Measurements from ENCODE around the gene CNN3.

CNN3 gene

DNA sequence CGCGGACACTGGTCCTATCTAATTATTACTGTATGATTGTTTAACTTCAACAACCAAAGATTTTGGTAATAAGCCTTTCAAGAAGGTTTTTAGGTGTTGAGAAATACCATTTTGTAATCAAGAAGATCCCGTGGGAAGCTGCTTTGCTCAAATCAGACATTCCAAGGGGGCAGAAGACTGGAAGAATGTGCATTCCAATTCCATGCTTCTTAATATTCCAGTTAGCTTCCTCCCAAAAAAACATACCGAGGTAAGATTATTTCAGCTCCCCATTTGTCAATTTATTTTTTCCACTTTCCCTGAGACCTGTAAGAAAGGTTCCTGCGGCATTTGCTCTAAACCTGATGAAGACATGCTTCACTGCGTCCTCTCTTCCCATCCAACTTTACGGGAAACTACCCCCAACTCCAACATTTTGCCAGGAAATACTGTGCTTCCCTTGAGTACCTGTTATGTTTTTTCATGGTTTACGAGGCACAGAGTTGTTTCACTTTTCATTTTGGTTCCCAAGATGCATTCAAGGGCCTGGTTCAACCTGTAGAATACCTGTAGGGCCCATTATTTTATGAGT, 4.1 kb downstream of the CNN3 start:
- DNase-seq (ENCODE audit: low read depth in 3 of 3): no peak

- DNase-seq (ENCODE audit: low read depth in 3 of 3): no peak
Observed at GRCh38 chr1:94921977-94922376, 4.9 kb downstream of the CNN3 start.

DNA sequence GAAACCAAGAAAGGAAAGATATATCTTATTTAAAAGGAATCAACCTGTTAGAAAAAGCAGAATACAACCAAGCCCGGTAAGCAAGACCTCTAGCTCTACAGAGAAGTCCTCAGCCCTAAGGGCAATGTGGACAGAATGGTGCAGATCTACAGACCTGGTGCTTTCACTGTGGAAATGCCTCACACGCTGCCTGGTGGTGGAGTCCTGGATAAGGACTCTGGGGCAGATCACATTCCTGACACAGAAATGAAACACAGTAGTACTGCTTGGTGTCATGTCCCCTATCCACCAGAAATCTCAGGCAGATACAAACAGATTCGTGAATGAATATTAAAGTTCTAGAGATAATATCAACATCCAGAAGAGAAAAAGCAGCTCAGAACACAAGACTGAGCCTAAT, 6.8 kb downstream of the CNN3 start:
- DNase-seq (ENCODE audit: low read depth in 3 of 3): no peak

DNA sequence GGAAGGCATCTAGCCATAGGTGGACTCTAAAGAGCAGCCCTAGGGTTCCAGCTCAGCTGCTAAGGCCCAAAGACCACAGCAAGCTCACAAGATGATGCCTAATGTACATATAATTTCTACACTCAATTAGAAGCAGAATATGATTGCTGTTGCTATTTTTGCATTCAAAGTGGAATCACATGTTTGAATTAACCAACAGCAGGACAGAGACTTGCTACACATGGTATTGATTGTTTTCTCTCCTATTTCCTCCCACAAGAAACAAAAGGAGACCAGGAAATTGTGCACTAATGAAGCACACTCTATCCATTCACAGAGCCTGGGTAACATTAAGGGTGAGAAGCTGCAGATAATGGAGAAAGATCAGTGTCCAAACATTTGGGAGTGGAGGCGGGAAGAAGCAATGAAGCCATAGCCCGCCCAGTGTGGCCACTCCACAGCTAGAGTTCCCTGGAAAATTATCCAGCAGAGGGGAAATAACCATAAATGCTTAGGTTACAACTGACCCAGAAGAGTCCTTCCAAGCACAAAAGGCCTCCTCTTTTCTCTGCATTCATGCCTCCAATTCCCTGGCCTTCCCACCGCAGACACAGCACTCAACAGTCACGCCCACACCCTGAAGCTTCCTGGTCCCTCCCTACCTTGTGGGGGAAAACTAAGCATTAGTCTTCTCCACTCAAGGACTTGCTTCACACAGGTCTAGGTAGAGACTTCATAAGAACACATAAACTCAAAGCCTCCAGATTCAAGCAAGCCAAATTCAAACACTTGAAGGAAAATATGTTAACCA, 7.5 kb downstream of the CNN3 start:
- no peak for DNase-seq (ENCODE audit: low read depth in 3 of 3)

- no peak for DNase-seq (ENCODE audit: low read depth in 3 of 3)
Observed at GRCh38 chr1:94917251-94917650, 9.7 kb downstream of the CNN3 start.

DNA sequence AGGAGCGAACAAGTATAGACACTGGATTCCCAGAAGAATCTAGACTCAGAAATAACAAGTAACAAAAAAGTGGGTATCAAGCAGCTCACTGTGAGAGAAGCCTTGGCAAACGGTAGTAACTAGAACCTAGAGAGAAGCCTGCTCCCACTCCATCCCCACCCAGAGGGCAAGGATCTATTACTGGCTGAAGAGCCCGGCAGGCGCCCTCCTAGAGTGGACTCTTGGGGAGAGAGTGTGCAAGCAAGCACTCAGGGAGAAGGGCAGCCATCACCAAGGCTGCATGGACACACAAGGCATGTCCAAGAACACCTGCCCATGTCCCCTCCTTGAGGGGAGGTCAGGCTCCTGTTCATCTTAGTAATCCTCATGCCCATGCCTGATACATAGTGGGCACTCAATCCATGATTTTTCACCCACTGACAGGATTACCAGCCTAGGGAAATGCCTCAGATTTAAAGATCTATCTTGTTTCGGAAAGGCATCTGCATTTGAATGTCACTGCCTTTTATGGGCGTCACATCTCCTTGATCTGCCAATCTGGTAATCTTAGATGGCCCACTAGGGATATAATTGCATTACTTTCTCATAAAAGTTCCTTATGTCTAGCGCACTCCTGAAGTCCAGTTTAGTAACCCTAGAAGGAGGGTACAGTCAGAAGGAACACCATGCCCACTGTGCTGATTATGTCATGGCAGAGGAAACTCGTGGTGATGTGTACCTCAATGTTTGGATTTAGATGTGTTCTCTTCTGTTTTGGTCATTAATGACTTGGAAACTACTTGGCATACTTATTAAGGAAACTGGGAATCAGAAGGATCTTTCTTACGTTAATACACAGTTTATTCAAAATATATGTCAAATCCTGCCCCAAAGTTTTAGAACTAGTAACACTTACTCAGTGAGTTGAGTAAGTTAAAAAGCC, 14.4 kb downstream of the CNN3 start:
- no peak for DNase-seq (ENCODE audit: low read depth in 3 of 3)

DNA sequence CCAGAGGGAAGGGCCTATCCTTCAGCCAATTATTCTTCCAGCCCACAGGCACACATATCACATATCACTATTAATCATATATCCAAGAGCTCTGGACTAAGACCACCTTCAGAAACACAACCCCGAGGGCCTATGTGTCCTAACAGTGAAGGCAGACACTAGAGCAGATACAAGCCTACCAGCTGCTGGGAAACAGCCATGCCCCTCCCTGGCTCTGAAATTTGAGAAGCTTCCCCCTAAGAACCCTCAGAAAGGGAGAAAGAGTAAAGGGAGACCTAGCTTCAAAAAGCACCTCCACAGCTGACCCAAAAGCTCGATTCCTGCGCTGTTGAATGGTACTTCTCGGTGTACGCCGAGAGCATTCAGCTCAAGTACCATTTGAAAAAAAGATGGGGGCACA, 17.4 kb downstream of the CNN3 start:
- no peak for DNase-seq (ENCODE audit: low read depth in 3 of 3)

DNA sequence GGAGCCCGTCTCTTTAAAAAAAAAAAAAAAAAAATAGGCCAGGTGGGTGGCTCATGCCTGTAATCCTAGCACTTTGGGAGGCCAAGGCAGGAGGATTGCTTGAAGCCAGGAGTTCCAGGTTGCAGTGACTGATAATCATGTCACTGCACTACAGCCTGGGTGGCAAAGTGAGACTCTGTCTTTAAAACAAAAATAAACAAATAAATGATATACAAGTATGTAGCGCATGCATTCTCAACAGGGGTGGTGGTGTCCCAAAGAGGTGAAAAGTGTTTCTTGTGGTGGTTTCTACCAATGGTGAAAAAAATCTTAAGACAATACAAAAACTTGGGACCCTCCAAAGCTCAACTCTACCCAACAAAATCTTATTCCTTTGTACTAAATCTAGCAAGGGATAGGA, 17.9 kb downstream of the CNN3 start:
- no peak for DNase-seq (ENCODE audit: low read depth in 3 of 3)

DNA sequence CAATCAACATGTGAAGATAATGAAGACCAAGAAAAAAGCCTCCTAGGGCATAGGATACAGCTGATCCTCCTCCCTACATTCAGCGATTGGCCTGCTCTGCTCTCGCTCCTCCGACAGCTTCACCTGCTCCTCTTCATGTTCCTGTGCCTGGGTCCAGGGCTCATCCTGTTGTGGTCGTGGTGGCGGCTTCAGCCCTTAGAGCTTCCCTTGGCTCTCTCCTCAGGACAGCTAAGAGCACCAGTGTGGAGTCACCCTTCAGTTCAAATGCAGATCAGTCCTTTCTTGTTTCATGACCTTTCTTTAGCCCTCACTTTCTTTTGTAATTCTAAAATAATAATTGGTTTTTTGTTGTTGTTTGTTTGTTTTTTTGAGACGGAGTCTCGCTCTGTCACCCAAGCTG, 18.7 kb downstream of the CNN3 start:
- no peak for DNase-seq (ENCODE audit: low read depth in 3 of 3)

GRCh38 chr1:94907136-94907535, 19.8 kb downstream of the CNN3 start:
- no peak for DNase-seq (ENCODE audit: low read depth in 3 of 3)

DNA sequence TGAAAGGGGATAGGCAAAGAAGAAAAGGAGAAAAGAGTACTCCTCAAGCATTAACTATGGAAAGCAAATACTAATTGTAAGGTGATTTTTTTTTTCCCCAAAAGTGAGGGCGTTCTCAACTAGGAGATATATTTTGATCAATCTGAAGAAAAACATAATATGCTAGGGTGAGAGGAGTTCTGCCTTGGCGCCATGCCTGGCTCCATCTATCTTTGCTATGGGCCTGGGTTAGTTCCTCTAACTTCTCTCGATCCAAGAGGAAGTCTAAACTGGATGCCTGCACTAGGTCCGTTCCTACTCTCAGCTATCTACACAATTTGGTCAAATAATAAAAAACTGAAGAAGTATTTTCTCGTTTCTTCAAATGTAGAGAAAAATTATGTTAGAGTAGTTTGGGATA, 20.5 kb downstream of the CNN3 start:
- no peak for DNase-seq (ENCODE audit: low read depth in 3 of 3)

DNA sequence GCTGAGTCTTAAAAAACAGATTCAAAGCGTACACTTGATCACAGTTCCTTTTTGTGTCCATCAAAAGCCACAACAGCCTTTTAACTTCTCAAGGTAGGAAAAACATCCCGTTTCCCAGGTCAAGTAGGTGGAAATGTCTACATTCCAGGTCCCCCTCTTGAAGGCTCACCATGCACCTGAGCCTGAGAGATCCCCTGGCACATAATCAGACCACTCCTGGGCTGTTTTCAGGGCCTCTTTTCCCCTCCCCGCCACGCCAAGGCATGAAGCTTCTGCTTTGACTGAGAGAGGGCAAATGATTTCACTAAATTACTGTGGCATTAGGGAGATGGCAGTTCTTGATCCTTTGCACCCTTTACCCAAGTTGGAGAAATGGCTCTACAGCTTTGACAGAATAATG, 21.7 kb downstream of the CNN3 start:
- DNase-seq (ENCODE audit: low read depth in 3 of 3): no peak

DNA sequence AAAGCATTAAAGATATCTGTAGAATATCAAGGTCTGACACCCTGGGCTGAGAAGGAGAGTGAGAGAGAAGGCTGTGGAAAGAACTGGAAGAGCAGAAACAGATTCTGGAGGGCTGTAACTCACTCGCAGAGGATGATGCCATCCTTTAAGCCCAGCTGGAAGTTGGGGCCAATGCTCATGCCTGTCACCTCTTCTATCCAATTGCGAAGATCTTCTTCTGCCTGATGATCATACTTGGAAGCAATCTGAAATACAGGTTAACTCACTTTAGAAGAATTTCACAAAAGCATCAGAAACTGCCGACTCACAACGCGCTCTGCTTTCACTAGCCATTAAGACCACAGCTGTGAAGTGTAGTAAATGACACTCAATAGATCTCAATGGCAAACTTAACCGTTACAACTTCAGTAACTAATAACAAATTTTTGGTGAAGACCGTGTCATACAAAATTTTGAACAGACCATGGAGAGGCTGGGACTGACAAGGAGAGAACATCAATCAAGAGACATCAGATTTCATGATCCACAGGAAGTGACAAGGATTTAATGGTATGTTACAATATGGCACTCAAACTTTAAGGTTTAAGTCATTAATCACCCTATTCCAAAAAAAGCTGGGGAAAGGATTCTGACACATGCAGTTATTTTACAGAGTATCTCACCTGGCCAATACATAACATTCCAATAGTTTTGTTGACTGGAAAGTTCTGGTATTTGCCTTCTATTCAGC, 23.5 kb downstream of the CNN3 start:
- no peak for DNase-seq (ENCODE audit: low read depth in 3 of 3)

DNA sequence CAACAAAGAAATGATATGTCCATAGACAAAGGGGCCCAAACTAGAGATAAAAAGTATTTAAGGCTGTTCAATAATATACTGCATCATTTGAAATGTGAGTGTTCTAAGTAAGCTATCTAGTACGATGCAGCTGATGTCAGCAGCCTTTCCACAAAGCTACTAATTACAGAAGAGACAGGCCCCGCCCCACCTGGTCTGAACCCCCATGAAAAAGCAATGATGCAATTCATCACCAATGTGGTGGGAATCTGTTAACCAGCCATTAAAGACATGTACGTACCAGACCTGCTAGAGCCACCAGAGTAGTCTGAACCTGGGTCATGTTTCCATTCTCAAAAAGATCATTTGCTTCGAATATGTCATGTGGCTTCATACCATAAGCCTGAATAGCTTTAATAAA, 25.1 kb downstream of the CNN3 start:
- DNase-seq (ENCODE audit: low read depth in 3 of 3): no peak

DNA sequence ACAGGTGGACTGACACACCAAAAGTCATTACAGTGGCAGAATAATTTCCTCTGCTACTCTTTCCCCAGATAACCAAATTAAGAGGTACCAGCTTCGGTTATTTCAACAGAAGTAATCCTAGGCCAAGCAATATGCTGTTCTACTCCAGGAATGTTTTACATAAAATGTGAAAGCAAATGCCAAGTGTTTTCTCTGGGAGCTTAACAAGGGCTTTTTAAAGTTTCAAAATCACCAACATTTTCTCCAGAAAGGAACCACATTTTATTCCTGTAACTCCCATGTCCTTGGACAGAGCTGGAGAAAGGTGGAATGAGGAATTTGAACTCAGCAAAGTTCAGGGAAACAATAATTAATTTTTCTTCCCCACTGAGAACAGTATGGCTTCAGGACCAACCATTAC, 27.2 kb downstream of the CNN3 start:
- DNase-seq (ENCODE audit: low read depth in 3 of 3): no peak

DNA sequence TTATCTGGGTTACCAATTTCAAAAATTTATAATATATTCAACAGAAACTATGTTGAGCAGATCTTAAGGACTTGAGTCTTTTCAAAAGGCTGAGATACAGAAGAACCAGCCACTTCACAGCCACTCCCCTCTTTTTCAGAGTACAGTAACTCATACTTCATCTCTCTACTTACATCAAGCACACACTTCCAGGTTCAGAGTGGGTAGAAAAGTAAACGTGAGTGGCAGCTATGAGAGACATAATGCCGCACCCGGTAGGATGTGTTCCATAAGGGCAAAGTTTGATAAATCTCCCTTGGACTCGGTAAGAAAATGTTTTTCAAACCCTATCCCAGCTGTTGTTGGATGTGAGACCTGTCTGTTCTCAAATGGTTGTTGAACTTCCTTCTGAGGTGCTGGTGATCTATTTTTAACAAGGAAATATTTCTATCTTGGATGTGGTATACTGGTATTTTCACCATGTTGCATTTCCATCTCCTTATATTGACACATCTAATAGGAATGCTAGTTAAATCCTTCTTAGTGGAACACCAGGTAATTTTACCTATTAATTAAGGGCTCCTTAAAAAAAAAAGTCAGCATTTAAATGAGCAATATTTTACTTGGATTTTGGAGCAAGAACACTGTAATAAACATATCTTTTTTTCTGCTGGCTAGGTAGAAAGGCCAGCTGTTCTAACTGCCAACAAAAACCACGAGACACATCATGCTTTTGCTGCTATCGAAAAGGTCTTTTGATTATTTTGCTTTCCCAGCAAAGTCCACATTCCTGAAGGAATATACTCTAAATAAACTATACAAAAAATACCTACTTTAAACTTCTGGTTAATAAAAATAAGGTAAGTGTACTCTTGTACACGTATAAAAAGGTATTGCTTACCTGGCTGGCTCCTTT, 28.2 kb downstream of the CNN3 start:
- DNase-seq (ENCODE audit: low read depth in 3 of 3): no peak

DNA sequence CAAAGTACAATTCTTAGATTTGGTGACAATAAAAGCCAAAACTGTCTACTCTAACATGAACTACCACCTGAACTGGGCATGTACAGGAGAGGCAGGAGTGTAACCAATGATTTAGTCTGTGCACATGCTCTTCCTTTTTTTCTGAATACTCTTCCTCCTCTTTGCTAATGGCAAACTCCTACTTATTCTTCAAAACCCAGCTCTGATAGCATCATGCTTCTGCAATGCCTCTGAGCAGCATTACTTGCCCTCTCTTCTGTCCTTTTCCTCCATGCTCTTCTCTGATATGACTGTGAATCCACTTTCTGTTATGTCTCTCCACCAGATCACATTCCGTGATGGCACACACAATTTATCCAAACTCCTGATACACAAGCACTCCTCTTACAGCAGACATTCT, 31.4 kb downstream of the CNN3 start:
- DNase-seq (ENCODE audit: low read depth in 3 of 3): no peak

DNA sequence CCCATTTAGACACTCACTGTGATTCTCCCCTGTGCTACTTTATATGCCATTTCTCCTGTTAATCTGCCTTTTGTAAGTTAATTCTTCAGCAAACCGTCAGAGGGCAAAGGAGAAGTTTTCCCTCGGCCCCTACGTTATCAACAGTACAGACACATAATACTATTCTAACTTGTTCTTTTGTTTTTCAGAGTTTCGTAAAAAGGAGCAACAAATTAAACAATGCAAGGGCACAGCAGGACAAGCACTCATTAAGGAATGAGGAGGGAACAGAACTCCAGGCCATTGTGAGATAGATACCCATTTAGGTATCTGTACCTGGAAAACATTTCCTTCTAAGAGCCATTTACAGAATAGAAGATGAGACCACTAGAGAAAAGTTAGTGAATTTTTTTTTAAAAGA, 32.3 kb downstream of the CNN3 start:
- DNase-seq (ENCODE audit: low read depth in 3 of 3): no peak

DNA sequence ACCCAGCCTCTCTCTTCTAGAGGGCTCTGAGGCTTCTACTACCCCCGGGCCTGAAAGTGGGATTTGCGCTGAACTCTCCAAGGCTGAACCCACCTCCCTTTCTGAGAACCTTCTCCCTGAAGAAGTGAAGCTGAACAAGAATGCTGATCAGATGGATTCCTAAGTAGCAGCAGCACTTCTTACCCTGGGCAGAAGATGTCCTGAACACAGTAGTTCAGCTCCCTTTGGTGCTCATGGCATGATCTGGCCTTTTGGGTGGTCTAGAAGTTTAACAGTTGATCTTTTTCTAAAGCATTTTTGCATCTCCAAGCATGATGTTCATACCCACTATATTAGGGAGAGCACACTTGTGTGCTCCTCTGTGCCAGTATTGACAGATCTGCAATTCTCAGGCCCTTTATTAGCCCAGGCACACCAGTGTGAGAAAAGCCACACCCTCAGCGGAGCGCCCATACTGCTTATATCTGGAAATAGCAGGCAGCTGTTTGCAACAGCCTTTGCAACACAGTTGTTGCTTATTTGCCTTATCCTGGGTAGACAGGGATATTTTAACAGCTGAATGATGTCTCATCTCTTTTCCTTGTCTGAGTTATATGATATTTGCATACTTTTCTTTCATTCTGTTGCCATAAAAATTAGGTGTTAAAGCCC, 34.2 kb downstream of the CNN3 start:
- DNase-seq (ENCODE audit: low read depth in 3 of 3): no peak

DNA sequence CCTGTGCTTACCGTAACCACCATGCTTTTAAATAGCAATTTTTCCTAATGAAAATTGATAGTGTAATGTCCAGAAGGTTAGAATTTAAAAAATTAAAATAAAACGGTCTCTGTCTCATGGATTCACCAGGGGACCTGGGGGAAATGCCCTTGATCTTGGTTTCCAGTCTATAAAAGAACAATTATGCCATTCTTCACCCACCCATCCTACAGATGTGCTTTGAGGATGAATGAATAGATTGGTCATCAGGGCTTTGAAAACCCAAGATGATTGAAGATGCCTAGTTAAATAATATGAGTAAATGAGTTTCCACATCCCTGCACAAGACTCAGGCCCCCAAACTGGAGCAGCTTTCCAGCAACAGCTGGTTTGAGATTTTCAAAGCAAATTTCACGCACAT, 38.7 kb downstream of the CNN3 start:
- DNase-seq (ENCODE audit: low read depth in 3 of 3): no peak
